ACHN (cell line): ENCODE results near the gene SWAP70.
"Not testable (repeated sequence)": the region's sequence is repeated elsewhere in the genome, so short reads cannot be mapped to it uniquely, and the experiment has no call there.

Source experiments
- DNase-seq: peaks from one replicate; pipeline ENCODE4 v3.0.0-alpha.2; 2015
- in situ Hi-C: cut with HindIII; loops from 2 replicates; pipeline ENCODE4 v1.10.0; 2017; ENCODE audit warnings: low sequenced_read_pairs, low pct_ligation_motif_present, low pct_unique_long_range_greater_than_20kb

Gene SWAP70

GRCh38 chr11:9681583-9682372 is 17.9 kb downstream of the SWAP70 start:
- in situ Hi-C loops = no loop called here
- no peak for DNase-seq

GRCh38 chr11:9687711-9688477 is 24.0 kb downstream of the SWAP70 start:
- in situ Hi-C loops = no loop called here
- no peak for DNase-seq

- in situ Hi-C loops = no loop called here
These were observed 25.0 kb downstream of the SWAP70 start for GRCh38 chr11:9688716-9689511.

GRCh38 chr11:9689721-9690120 is 25.8 kb downstream of the SWAP70 start:
- in situ Hi-C loops = no loop called here
- no peak for DNase-seq

More at GRCh38 chr11:9688716-9689511, 25.0 kb downstream of the SWAP70 start:
- DNase-seq = peak; percentile 55

- in situ Hi-C loops = no loop called here
- peak; percentile 16 for DNase-seq
These were observed 28.0 kb downstream of the SWAP70 start for GRCh38 chr11:9691865-9692264.

- in situ Hi-C loops = no loop called here
- DNase-seq = no peak
These were observed 28.8 kb downstream of the SWAP70 start for GRCh38 chr11:9692691-9693090.

- in situ Hi-C loops = no loop called here
- no peak for DNase-seq
These were observed 30.1 kb downstream of the SWAP70 start for GRCh38 chr11:9693801-9694553.

GRCh38 chr11:9695228-9695627 is 31.4 kb downstream of the SWAP70 start:
- DNase-seq, in situ Hi-C loops: not testable (repeated sequence)

GRCh38 chr11:9697766-9698165 is 33.9 kb downstream of the SWAP70 start:
- in situ Hi-C loops = no loop called here
- no peak for DNase-seq

GRCh38 chr11:9700105-9700801 is 36.4 kb downstream of the SWAP70 start:
- in situ Hi-C loops = no loop called here
- DNase-seq = no peak

- no peak for DNase-seq
- in situ Hi-C loops = no loop called here
These were observed 37.9 kb downstream of the SWAP70 start for GRCh38 chr11:9701799-9702198.

- no peak for DNase-seq
- in situ Hi-C loops = no loop called here
These were observed 39.4 kb downstream of the SWAP70 start for GRCh38 chr11:9703280-9703679.

GRCh38 chr11:9704037-9704436 is 40.2 kb downstream of the SWAP70 start:
- DNase-seq = no peak
- in situ Hi-C loops = no loop called here

- no peak for DNase-seq
- in situ Hi-C loops = no loop called here
These were observed 40.7 kb downstream of the SWAP70 start for GRCh38 chr11:9704620-9705019.

- DNase-seq, in situ Hi-C loops: not testable (repeated sequence)
These were observed 41.5 kb downstream of the SWAP70 start for GRCh38 chr11:9705361-9705760.

GRCh38 chr11:9708544-9708943 is 44.7 kb downstream of the SWAP70 start:
- in situ Hi-C loops = no loop called here
- no peak for DNase-seq

- DNase-seq = no peak
- in situ Hi-C loops = no loop called here
These were observed 46.3 kb downstream of the SWAP70 start for GRCh38 chr11:9710223-9710622.

GRCh38 chr11:9710852-9711251 is 47.0 kb downstream of the SWAP70 start:
- in situ Hi-C loops = no loop called here
- DNase-seq = no peak
